Fibroblast of villous mesenchyme (primary cell): ENCODE measurements around the gene ATAD1. TPM values are rescaled to one million over a fixed set of nuclear protein-coding genes. Genes with fewer than 3 reads are reported as not detected.
A peak's percentile ranks its signal among the peaks of the same experiment; 100 is the strongest.
"Not testable (repeated sequence)": the region's sequence is repeated elsewhere in the genome, so short reads cannot be mapped to it uniquely, and the experiment has no call there.

ENCODE experiments used
- DNase-seq: peaks from one replicate; pipeline ENCODE4 v3.0.0-alpha.2; 2010; ENCODE audit warnings: low read depth
- H3K4me3 ChIP-seq: 2 replicates; pipeline ENCODE4 v1.5.1; 2011; ENCODE audit warnings: low read depth, mild to moderate bottlenecking, low read length
- CTCF ChIP-seq: IDR thresholded peaks from 2 replicates; pipeline ENCODE4 v1.5.1; 2012; ENCODE audit warnings: low read depth, mild to moderate bottlenecking, low read length; ENCODE audit not compliant: insufficient read depth
- total RNA-seq: library from RNA; depleted of rRNA; stranded (reverse); fragments of >200 nt; gene quantifications from 2 replicates; pipeline ENCODE4 v1.2.3, GENCODE V29; 2012

ATAD1 gene
- total RNA-seq, 1 donor: 51.8 TPM

GRCh38 chr10:87744606-87745005, 73.4 kb downstream of the ATAD1 start:
- no peak for TF ChIP-seq CTCF
- H3K4me3 ChIP-seq: no peak overlapping the region
- DNase-seq: no peak

GRCh38 chr10:87742992-87743610, 74.9 kb downstream of the ATAD1 start:
- peak; percentile 47 for DNase-seq
- not testable (repeated sequence) for H3K4me3 ChIP-seq

- no peak for TF ChIP-seq CTCF
- peak; percentile 87 for DNase-seq
- no peak overlapping the region for H3K4me3 ChIP-seq
Observed at GRCh38 chr10:87740254-87740655, 77.8 kb downstream of the ATAD1 start.

- H3K4me3 ChIP-seq: no peak overlapping the region
- DNase-seq: no peak
- TF ChIP-seq CTCF: no peak
Observed at GRCh38 chr10:87739703-87740102, 78.3 kb downstream of the ATAD1 start.

- not testable (repeated sequence) for DNase-seq, H3K4me3 ChIP-seq
Observed at GRCh38 chr10:87738253-87738652, 79.8 kb downstream of the ATAD1 start.

- H3K4me3 ChIP-seq: no peak overlapping the region
- peak; percentile 82 for TF ChIP-seq CTCF
- DNase-seq: peak; percentile 60
Observed at GRCh38 chr10:87734987-87735827, 82.8 kb downstream of the ATAD1 start.

GRCh38 chr10:87733081-87733480, 84.9 kb downstream of the ATAD1 start:
- no peak for TF ChIP-seq CTCF
- DNase-seq: no peak
- H3K4me3 ChIP-seq: no peak overlapping the region

GRCh38 chr10:87729940-87730339, 88.1 kb downstream of the ATAD1 start:
- TF ChIP-seq CTCF: no peak
- no peak overlapping the region for H3K4me3 ChIP-seq
- DNase-seq: no peak
